BLaER1 treated with 17β-estradiol and CSF1 and Interleukin-3, amounts not matched to agents 10 nM and 100 nM (cell line): ENCODE measurements around the gene HOXD1.

Source experiments
- H3K27ac ChIP-seq, 11 experiments: shearing (Covaris generic); formaldehyde crosslinking; 2 replicates each; pipeline ENCODE4 v1.8.1; 2022
- H3K27me3 ChIP-seq, 11 experiments: shearing (Covaris generic); formaldehyde crosslinking; 2 replicates each; pipeline ENCODE4 v1.8.1; 2022
- H3K36me3 ChIP-seq, 11 experiments: shearing (Covaris generic); formaldehyde crosslinking; 2 replicates each; pipeline ENCODE4 v1.8.1; 2022
- H3K4me1 ChIP-seq, 10 experiments: shearing (Covaris generic); formaldehyde crosslinking; 2 replicates each; pipeline ENCODE4 v1.8.1; 2022
- H3K4me2 ChIP-seq, 11 experiments: shearing (Covaris generic); formaldehyde crosslinking; 2 replicates each; pipeline ENCODE4 v1.8.1; 2022
- H3K4me3 ChIP-seq, 10 experiments: shearing (Covaris generic); formaldehyde crosslinking; 2 replicates each; pipeline ENCODE4 v1.8.1; 2022
- H3K9ac ChIP-seq, 11 experiments: shearing (Covaris generic); formaldehyde crosslinking; 2 replicates each; pipeline ENCODE4 v1.8.1; 2022
- H3K9me3 ChIP-seq, 11 experiments: shearing (Covaris generic); formaldehyde crosslinking; replicated peaks in 1 of 11; 2 replicates each; pipeline ENCODE4 v1.8.1; 2022
- H4K20me1 ChIP-seq, 11 experiments: shearing (Covaris generic); formaldehyde crosslinking; 2 replicates each; pipeline ENCODE4 v1.8.1; 2022
- Cebpa-rat ChIP-seq, 11 experiments: shearing (Covaris generic); IDR thresholded peaks; 2 replicates each; pipeline ENCODE4 v1.8.1; 2022

Gene HOXD1

DNA sequence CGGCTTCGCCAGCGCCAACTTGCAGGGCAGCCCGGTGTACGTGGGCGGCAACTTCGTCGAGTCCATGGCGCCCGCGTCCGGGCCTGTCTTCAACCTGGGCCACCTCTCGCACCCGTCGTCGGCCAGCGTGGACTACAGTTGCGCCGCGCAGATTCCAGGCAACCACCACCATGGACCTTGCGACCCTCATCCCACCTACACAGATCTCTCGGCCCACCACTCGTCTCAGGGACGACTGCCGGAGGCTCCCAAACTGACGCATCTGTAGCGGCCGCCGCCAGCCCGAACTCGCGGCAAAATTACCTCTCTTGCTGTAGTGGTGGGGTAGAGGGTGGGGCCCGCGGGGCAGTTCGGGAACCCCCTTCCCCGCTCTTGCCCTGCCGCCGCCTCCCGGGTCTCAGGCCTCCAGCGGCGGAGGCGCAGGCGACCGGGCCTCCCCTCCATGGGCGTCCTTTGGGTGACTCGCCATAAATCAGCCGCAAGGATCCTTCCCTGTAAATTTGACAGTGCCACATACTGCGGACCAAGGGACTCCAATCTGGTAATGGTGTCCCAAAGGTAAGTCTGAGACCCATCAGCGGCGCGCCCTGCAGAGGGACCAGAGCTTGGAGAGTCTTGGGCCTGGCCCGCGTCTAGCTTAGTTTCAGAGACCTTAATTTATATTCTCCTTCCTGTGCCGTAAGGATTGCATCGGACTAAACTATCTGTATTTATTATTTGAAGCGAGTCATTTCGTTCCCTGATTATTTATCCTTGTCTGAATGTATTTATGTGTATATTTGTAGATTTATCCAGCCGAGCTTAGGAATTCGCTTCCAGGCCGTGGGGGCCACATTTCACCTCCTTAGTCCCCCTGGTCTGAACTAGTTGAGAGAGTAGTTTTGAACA, 16.2 kb upstream of the HOXD1 start:
- Histone ChIP-seq H3K4me1 (no peaks in the 10 kb centered on the region), H3K4me3 (no peak overlapping the region), H4K20me1 (no peaks in the 10 kb centered on the region), H3K4me2 (no peak overlapping the region), H3K36me3 (no peaks in the 10 kb centered on the region), H3K27me3 (peaks cover 35 to 56% (median 50%) of the 10 kb centered on the region in 11 experiments), H3K27ac (no peak overlapping the region), H3K9me3 (peaks cover 26 to 45% (median 37%) of the 10 kb centered on the region in 11 experiments), H3K9ac (no peak overlapping the region)
- TF ChIP-seq Cebpa-rat (IDR thresholded peaks at IDR 0.05) = no peak

DNA sequence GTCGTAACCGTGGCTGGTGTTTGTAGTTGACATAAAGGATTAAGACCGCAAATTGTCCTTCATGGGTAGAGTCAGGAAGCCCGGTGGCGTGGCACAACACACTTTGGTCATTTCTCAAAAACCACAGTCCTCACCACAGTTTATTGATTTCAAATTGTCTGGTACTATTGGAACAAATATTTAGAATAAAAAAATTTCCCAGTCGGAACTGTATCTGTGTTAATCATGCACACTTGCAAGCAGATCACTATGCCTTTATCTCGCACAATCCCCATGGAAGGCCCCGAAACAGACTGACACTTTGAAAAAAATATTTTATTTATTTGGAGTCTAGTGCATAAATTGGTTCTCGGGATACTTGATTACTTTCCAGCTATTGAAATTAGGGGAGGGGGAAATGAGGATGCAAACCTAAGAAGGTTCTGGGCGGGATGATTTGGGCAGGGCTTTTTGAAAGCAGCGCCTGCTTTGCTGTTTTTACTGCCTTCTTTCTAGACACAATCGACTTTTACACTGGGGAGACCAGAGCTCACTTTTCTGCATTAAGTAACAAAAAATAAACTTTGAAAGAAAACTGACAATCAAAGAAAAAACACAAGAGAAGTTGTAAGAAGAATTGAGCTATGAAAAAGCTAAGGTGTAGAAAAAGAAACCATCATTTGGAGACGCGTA, 15.4 kb upstream of the HOXD1 start:
- Histone ChIP-seq H3K9ac (no peak overlapping the region), H3K27ac (no peak overlapping the region), H3K9me3 (peaks cover 32 to 53% (median 44%) of the 10 kb centered on the region in 11 experiments), H3K36me3 (no peaks in the 10 kb centered on the region), H3K4me1 (no peaks in the 10 kb centered on the region), H3K4me2 (no peak overlapping the region), H3K4me3 (no peak overlapping the region), H4K20me1 (no peaks in the 10 kb centered on the region), H3K27me3 (peaks cover 35 to 64% (median 58%) of the 10 kb centered on the region in 11 experiments)
- TF ChIP-seq Cebpa-rat (IDR thresholded peaks at IDR 0.05) = no peak

DNA sequence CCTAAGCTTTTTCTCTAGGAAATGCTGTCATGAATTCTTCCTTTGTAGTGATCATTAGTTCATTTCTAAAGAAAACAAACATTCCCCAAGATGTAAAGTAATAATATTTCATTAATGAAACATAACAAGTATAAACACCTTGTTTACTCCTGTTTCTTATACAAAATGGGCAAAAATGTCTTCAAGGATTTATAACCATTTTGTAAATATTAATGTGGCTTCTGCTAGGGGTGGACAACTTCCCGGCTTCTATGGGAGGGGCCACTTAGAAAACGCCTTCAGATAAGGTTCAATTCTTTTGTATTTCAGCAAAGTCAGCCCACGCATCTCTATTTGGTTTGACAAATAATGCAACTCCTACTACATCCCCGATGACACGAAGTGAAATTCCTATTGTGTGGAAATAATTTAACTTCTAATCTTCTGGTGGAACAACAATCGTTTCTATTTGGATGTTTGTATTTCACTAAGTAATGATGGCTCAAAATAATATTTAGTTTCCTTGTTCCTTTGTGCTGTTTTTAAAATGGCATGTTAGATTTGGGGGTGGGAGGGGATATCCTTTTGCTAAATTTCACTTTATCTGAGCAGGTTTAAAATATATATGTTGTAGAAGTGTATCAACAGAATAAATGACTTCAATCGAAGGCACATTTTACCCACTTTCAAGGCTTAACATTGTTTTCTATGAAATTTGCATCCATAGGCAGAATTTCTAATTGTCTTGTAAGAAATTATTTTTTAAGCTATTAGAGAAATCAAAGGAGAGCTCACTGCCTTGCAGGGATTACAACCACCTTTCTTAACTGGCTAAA, 14.7 kb upstream of the HOXD1 start:
- Histone ChIP-seq H4K20me1 (no peaks in the 10 kb centered on the region), H3K36me3 (no peaks in the 10 kb centered on the region), H3K9ac (no peak overlapping the region), H3K4me1 (no peaks in the 10 kb centered on the region), H3K4me3 (no peak overlapping the region), H3K27ac (no peak overlapping the region), H3K9me3 (peaks cover 38 to 60% (median 49%) of the 10 kb centered on the region in 11 experiments), H3K27me3 (peaks cover 35 to 72% (median 65%) of the 10 kb centered on the region in 11 experiments), H3K4me2 (no peak overlapping the region)
- TF ChIP-seq Cebpa-rat (IDR thresholded peaks at IDR 0.05) = no peak

DNA sequence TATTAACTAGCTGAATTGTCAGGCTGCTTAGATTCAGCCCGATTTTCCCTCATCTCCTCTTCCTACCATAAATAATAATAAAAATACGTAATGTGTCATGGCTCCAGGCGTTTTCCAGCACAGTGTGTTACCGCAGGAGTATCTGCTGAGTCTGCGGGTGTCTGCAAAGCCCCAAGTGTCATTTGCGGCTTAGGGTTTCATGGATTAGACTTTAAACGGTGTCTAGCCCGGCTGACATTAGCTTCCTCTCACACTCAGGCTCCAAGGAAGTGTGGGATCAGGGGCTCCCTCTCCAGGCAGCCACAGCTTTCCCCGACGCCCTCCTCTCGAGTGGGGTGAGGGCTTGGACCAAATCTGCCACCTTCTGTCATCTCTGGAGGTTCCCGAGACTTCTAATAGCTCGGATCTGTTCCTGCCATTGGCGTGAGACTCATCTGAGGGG, 14.1 kb upstream of the HOXD1 start:
- Histone ChIP-seq H3K9ac (no peak overlapping the region), H3K9me3 (peaks cover 38 to 60% (median 49%) of the 10 kb centered on the region in 11 experiments), H3K4me3 (no peak overlapping the region), H3K4me1 (no peaks in the 10 kb centered on the region), H3K27ac (no peak overlapping the region), H3K36me3 (no peaks in the 10 kb centered on the region), H3K4me2 (no peak overlapping the region), H4K20me1 (no peaks in the 10 kb centered on the region), H3K27me3 (peaks cover 35 to 78% (median 69%) of the 10 kb centered on the region in 11 experiments)
- no peak for TF ChIP-seq Cebpa-rat (IDR thresholded peaks at IDR 0.05)

DNA sequence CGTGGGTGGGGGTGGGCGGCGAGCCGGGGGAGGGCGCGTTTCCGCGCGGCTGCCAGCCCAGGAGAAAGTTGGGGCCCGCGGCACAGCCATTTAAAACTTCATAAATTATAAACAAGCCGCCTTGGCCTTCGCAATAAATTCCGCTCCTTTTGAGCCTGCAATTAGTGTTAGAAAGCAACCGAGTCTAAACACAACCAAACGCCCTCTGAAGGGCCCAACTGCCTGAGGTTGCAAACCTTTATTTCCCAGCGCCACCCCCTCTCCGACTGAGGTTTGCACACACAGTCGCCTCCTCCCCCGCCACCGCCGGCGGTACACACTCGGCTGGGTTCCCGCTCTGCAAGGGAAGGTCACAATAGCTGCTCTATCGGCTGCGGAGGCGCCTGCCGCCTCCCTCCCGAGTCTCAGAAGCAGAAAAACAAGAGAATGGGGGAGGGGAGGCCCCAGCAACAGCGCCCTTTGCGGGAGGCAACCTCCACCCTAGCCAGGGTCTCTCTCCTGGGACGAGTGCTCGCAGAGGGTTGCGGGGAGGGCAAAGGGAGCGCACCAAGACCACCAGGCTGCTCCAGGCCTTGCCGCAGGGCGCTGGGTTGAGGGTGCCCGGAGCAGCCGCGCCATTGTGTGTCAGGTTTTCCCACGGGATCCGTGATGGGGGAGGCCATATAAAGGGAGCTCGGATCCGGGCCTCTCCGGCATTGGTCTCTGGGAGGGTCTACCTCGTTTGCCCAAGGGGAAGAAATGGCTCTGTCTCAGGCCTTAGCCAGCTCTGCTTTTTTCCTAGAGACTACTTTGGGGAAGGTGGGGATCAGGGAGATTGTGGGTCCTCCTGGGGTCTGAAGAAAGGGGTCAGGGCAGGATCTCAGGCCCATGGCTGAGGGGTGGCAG, 13.4 kb upstream of the HOXD1 start:
- H3K4me1 ChIP-seq = no peaks in the 10 kb centered on the region
- no peak overlapping the region for H3K9ac ChIP-seq
- H3K9me3 ChIP-seq = peaks cover 38 to 60% (median 49%) of the 10 kb centered on the region in 11 experiments
- no peaks in the 10 kb centered on the region for H4K20me1 ChIP-seq
- H3K27ac ChIP-seq = no peak overlapping the region
- H3K4me3 ChIP-seq = no peak overlapping the region
- H3K4me2 ChIP-seq = no peak overlapping the region
- TF ChIP-seq Cebpa-rat (IDR thresholded peaks at IDR 0.05) = no peak
- no peaks in the 10 kb centered on the region for H3K36me3 ChIP-seq
- H3K27me3 ChIP-seq = peaks cover 35 to 79% (median 69%) of the 10 kb centered on the region in 11 experiments

DNA sequence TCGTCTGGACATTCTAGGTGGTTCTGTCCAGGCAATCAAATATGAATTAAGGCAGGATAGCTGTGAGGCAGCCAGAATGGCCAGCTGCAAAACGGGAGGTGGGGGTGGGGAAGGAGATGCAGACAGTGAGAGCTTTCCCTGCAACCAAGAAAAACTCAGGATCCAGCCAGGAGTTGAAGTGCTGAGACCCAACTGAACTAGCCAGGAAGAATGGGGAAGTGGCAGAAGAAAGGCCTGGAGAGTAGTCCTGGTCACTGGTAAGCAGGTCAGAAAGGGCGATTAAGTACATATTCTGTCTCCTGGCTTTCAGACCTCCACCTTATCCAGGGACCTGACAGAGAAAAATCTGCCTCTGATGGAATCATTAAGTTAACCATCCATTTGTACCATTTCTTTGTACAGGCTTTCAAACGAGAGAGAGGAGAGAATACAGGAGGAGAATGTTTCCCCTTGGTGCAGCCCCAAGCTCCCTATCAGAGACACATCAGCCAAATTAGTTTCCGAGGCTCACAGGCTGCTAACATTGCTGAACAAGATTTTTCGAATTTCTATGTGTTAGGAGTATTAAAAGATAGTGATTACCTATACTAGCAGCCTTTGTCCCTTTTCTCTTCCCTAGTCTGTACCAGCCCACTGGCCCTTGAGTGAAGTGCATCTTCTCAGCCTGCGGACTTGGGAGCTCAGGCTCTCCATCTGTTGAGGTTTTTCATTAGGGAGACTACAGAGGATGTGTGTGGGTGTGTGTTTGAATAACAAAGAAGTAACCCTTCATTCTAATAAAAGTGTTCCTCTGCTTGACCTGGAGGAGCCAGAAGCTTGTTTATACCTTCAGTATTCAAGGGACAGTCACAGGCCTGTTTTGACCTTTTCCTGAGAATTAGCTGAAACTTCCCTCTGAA, 12.5 kb upstream of the HOXD1 start:
- no peak overlapping the region for H3K4me2 ChIP-seq
- no peaks in the 10 kb centered on the region for H4K20me1 ChIP-seq
- H3K9me3 ChIP-seq = peaks cover 38 to 60% (median 49%) of the 10 kb centered on the region in 11 experiments
- H3K27me3 ChIP-seq = peaks cover 35 to 79% (median 69%) of the 10 kb centered on the region in 11 experiments
- no peak overlapping the region for H3K4me3 ChIP-seq
- TF ChIP-seq Cebpa-rat (IDR thresholded peaks at IDR 0.05) = no peak
- H3K36me3 ChIP-seq = no peaks in the 10 kb centered on the region
- no peak overlapping the region for H3K9ac ChIP-seq
- H3K27ac ChIP-seq = no peak overlapping the region
- H3K4me1 ChIP-seq = no peaks in the 10 kb centered on the region

DNA sequence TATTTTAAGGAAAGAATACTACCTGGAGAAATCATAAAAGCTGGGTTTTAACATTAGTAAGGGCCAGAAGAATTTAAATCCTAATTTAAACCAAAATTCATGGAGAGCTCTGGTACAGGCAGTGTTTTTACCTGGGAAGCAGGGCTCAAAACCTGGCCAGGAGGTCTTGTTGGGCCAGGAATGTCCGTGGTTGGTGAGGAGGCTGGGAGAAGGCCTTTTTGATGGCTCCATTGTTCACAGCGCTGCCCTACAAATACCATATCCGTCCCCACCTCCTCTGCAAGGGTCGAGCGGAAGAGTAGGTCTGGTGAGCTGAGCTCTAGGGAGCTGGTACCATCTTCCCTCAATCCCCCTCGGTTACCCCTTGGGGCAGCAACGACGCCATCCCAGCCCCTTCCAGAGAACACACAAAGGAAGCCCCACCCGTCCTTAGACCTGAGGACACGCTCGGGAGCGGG, 10.9 kb upstream of the HOXD1 start:
- TF ChIP-seq Cebpa-rat (IDR thresholded peaks at IDR 0.05) = no peak
- H4K20me1 ChIP-seq = no peaks in the 10 kb centered on the region
- H3K36me3 ChIP-seq = no peaks in the 10 kb centered on the region
- no peak overlapping the region for H3K4me3 ChIP-seq
- H3K27me3 ChIP-seq = peaks cover 30 to 68% (median 58%) of the 10 kb centered on the region in 11 experiments
- no peak overlapping the region for H3K27ac ChIP-seq
- H3K4me1 ChIP-seq = no peaks in the 10 kb centered on the region
- H3K9ac ChIP-seq = no peak overlapping the region
- no peak overlapping the region for H3K4me2 ChIP-seq
- H3K9me3 ChIP-seq = peaks cover 25 to 46% (median 33%) of the 10 kb centered on the region in 11 experiments
